ENCODE data around the gene NKAIN1.

Gene NKAIN1

GRCh38 chr1:31199236-31199790 is 40.4 kb downstream of the NKAIN1 start:
- POLR2A ChIA-PET, result no interaction called here
- TF ChIP-seq ZEB2 (tag by site-specific recombination; IDR thresholded peaks at IDR 0.05) (no peak), ZNF473 (tag by site-specific recombination; IDR thresholded peaks at IDR 0.05) (no peak), ZSCAN16 (tag by site-specific recombination; IDR thresholded peaks at IDR 0.05) (no peak), ZNF548 (tag by site-specific recombination; IDR thresholded peaks at IDR 0.05) (no peak), ZNF26 (tag by site-specific recombination; IDR thresholded peaks at IDR 0.05) (no peak), ZNF654 (tag by site-specific recombination; IDR thresholded peaks at IDR 0.05; ENCODE audit: low read depth) (no peak), ZNF19 (tag by site-specific recombination; IDR thresholded peaks at IDR 0.05; ENCODE audit: low read depth) (no peak), ZNF223 (tag by site-specific recombination; IDR thresholded peaks at IDR 0.05) (no peak), REST (tag by site-specific recombination; IDR thresholded peaks at IDR 0.05) (no peak), ZNF449 (tag by site-specific recombination; IDR thresholded peaks at IDR 0.05) (no peak), ZNF76 (tag by site-specific recombination; IDR thresholded peaks at IDR 0.05; ENCODE audit: borderline replicate concordance, low read depth) (no peak), ZNF366 (tag by site-specific recombination; conservative IDR thresholded peaks at IDR 0.05) (no peak), KLF17 (tag by site-specific recombination; IDR thresholded peaks at IDR 0.05) (no peak), ZNF138 (tag by site-specific recombination; IDR thresholded peaks at IDR 0.05; ENCODE audit: borderline replicate concordance) (no peak), PRDM4 (tag by site-specific recombination; IDR thresholded peaks at IDR 0.05) (no peak)
- no peak overlapping the region for H3K27ac ChIP-seq (ENCODE audit: extremely low read depth, low read depth, low read length)
- no peaks in the 10 kb centered on the region for H3K36me3 ChIP-seq (ENCODE audit: control insufficient read depth in 2 of 2, insufficient read depth in 1 of 2, low read length in 2 of 2)
- H3K4me3 ChIP-seq (ENCODE audit: low read depth, low read length), result no peak overlapping the region
- CTCF ChIA-PET, result interaction anchor here (0.6 to 1.1 kb wide), 3 partner anchors 14 to 433 kb away, joined by 3 to 4 read pairs (median 3); no protein-coding TSS in a partner anchor
- H3K9me3 ChIP-seq (ENCODE audit: control insufficient read depth, insufficient read depth, low read depth, low read length), result no peaks in the 10 kb centered on the region
- H3K4me1 ChIP-seq (ENCODE audit: control insufficient read depth, insufficient read depth, low read length), result no peaks in the 10 kb centered on the region

Measured in HEK293 (cell line).